ENCODE data around the gene KRT31. TPM values are rescaled to one million over a fixed set of nuclear protein-coding genes. Genes with fewer than 3 reads are reported as not detected.
"Not testable (repeated sequence)": the region's sequence is repeated elsewhere in the genome, so short reads cannot be mapped to it uniquely, and the experiment has no call there.

Gene KRT31
- total RNA-seq, 4 donors from 2014 or later, result not detected

DNA sequence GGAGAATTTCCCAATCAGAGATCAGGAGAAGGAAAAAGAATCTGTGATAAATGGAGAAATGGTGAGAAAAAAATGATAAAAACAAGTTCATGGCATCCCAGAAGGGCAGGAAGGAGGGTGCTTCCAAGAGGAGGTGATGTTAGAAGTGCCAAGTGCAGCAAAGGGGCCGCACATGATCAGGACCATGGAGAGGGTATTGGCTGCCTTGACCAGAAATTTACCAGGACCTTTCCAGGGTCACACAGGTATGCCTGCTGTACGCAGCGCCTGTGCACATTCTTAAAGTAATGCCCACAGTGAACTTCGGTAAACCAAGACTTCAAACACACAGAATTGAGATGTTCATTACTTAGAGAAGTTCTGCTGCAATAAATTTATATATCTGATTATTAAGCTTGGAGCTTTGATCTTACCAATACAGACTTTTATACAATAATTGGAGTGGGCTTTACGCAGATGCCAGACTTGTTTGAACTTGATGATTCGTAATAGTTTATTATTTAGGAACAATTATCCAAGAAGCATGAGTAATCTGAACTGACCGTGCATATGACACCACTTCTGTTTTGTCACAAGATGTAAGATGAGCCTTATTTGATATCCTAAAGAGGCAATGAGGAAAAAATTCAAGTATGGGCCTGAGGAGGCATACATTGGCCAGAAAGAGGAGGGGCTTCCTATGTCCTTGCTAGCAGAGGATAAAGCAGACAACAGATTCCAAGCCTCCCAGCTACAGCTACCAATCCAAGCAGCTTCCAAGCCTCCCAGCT is 44.6 kb downstream of the KRT31 start:
- H3K36me3 ChIP-seq, result no peaks in the 10 kb centered on the region
- H3K4me3 ChIP-seq, result no peak overlapping the region
- no peak overlapping the region for H3K27ac ChIP-seq
- TF ChIP-seq, protein P1, sequence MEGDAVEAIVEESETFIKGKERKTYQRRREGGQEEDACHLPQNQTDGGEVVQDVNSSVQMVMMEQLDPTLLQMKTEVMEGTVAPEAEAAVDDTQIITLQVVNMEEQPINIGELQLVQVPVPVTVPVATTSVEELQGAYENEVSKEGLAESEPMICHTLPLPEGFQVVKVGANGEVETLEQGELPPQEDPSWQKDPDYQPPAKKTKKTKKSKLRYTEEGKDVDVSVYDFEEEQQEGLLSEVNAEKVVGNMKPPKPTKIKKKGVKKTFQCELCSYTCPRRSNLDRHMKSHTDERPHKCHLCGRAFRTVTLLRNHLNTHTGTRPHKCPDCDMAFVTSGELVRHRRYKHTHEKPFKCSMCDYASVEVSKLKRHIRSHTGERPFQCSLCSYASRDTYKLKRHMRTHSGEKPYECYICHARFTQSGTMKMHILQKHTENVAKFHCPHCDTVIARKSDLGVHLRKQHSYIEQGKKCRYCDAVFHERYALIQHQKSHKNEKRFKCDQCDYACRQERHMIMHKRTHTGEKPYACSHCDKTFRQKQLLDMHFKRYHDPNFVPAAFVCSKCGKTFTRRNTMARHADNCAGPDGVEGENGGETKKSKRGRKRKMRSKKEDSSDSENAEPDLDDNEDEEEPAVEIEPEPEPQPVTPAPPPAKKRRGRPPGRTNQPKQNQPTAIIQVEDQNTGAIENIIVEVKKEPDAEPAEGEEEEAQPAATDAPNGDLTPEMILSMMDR (IDR thresholded peaks at IDR 0.05), result no peak
- no peak for TF ChIP-seq POLR2A (IDR thresholded peaks at IDR 0.05)
- H3K4me1 ChIP-seq, result no peaks in the 10 kb centered on the region
- no peaks in the 10 kb centered on the region for H3K9me3 ChIP-seq
- no peak for DNase-seq
- H3K27me3 ChIP-seq, result no peaks in the 10 kb centered on the region

DNA sequence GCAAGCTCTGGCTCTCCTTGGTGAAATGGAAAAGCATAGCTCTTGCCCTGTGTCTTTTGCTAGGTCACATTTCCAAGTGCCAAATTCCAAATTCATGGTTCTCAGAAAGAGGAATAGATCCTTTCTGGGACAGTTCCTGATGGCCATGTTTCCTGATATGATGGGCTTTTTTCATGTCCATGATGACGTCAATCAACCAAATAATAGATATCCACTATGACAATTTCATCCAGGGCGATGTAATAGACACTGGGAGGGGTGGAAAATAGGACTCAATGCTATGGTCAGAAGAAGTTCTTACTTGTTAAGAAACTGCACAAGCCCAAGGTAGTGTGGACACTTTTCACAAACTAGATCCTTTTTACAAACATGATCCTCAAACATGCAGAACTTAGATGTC is 46.2 kb downstream of the KRT31 start:
- Histone ChIP-seq H3K4me1 (no peaks in the 10 kb centered on the region), H3K4me3 (no peak overlapping the region), H3K27ac (no peak overlapping the region), H3K36me3 (no peaks in the 10 kb centered on the region), H3K9me3 (no peaks in the 10 kb centered on the region), H3K27me3 (no peaks in the 10 kb centered on the region)
- TF ChIP-seq, protein P1 (IDR thresholded peaks at IDR 0.05), result no peak
- TF ChIP-seq POLR2A (IDR thresholded peaks at IDR 0.05), result no peak
- no peak for DNase-seq

DNA sequence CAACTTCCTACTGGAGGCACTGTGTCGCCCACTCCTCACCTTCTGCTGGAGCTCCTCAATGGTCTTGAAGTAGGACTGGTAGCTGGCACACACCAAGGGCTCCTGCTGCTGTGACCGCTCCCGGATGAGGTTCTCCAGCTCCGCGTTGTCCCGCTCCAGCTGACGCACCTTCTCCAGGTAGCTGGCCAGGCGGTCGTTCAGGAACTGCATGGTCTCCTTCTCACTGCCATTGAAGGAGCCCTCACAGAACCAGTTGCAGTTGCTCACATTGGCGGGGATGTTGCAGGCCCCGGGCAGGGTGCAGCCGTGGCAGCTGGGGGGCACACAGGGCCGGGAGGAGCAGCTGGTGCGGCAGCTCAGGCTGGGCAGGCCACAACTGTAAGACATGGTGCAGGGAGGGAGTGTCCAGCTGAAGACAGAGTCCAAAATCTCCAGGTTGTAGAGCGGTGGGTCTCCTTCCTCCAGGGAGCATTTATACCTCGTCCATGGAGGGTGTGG is 47.0 kb downstream of the KRT31 start, which contains the start of gene KRT33A:
KRT33A (minus strand) TSS at position 448 of the 498 bp plus-strand sequence; CDS start at position 387, 61 bp downstream.
- not testable (repeated sequence) for H3K27me3 ChIP-seq, H3K4me3 ChIP-seq, H3K9me3 ChIP-seq, H3K4me1 ChIP-seq, DNase-seq, H3K27ac ChIP-seq, H3K36me3 ChIP-seq

DNA sequence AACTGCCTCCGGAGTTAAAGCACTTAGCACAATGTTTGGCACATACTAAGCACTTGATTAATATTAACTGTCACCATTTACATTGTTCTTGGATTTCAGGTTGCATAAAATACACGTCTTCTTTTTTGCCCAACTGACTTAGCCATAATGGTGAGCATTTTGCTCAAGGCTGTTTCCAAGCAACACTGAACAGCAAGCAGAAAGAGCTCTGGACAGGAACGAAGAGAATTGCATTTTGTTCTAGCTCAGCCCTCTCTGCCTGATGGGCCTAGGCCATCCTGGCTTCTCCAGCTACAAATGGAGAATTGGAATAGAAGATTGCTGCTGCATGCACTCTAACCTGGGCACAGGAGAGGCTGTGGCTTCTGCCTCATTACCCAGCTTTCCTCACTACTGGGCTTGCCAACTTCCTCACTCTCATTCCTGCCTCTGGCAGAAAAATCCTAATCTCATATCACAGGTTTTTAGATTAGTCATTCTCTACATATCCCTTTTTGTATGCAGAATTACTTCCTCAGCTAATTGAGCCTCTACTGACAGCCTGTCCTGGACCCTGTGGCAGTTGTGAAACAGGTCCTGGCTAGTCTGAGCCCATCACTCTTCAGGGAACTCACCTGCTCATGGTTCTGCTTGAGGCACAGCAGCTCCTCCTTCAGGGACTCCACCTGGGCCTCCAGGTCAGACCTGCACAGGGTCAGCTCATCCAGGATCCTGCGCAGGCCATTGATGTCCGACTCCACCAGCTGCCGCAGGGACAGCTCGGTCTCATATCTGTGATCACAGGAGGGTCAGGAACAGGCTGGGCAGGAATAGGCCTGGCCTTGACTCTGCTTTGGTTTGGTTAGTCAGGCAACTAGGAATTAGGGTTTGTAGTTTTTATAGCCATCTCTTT is 49.3 kb downstream of the KRT31 start:
- H3K4me1 ChIP-seq, result no peaks in the 10 kb centered on the region
- DNase-seq, result no peak
- H3K27ac ChIP-seq, result no peak overlapping the region
- no peaks in the 10 kb centered on the region for H3K27me3 ChIP-seq
- H3K9me3 ChIP-seq, result no peaks in the 10 kb centered on the region
- no peak overlapping the region for H3K4me3 ChIP-seq
- TF ChIP-seq, protein P1 (IDR thresholded peaks at IDR 0.05), result no peak
- no peak for TF ChIP-seq POLR2A (IDR thresholded peaks at IDR 0.05)
- no peaks in the 10 kb centered on the region for H3K36me3 ChIP-seq

DNA sequence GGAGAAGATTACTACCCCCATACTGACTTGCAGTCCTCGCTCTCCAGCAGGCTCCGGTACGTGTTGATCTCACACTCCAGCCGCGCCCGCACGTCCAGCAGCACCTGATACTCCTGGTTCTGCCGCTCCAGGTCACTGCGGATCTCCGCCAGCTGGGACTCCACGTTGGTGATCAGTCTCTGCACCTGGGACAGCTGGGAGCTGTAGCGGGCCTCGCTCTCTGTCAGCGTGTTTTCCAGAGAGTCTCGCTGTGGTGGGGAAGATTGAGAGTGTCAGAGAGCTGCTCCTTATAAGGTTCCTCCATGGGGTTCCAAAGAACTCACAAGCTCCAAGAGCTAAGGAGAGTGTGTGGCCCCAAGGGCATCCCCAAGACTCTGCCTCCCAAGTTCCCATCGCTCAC is 51.0 kb downstream of the KRT31 start:
- H3K27me3 ChIP-seq, DNase-seq, H3K27ac ChIP-seq, H3K9me3 ChIP-seq, H3K36me3 ChIP-seq, H3K4me3 ChIP-seq, H3K4me1 ChIP-seq: not testable (repeated sequence)

DNA sequence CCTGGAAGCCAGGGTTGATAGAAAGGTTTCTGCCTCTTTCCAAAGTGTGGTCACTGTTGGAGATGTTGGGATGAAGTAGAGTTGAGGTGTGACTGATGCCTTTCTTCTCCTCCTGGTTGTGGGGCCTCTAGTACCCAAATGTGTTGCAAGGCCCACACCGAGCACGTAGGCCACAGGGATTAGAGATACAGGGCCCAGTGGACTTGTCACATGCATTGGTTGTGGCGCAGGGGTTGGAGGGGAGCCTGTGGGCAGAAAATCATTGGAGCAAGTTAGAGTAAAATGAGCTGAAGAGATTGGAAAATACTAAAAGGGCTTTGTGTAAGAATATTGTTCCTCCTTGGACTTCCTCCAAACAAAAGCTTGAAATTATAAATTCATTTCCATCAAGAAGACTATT is 51.4 kb downstream of the KRT31 start:
- no peaks in the 10 kb centered on the region for H3K27me3 ChIP-seq
- H3K9me3 ChIP-seq, result no peaks in the 10 kb centered on the region
- H3K27ac ChIP-seq, result no peak overlapping the region
- TF ChIP-seq POLR2A (IDR thresholded peaks at IDR 0.05), result no peak
- TF ChIP-seq, protein P1 (IDR thresholded peaks at IDR 0.05), result no peak
- H3K36me3 ChIP-seq, result no peaks in the 10 kb centered on the region
- no peak for DNase-seq
- no peaks in the 10 kb centered on the region for H3K4me1 ChIP-seq
- H3K4me3 ChIP-seq, result no peak overlapping the region

Other genes starting within 250 kb of the KRT31 start
- gene KRTAP4-5, start 247.8 kb downstream of the KRT31 start, total RNA-seq, result not detected
- gene KRTAP4-4, start 236.9 kb downstream of the KRT31 start, total RNA-seq, result not detected
- not detected for gene KRTAP4-3, start 229.4 kb downstream of the KRT31 start, total RNA-seq
- gene KRTAP4-2, start 219.4 kb downstream of the KRT31 start, total RNA-seq, result not detected
- gene KRTAP4-1, start 212.7 kb downstream of the KRT31 start, total RNA-seq, result not detected
- not detected for gene KRTAP9-1, start 207.7 kb downstream of the KRT31 start, total RNA-seq
- not detected for gene KRTAP9-2, start 171.0 kb downstream of the KRT31 start, total RNA-seq
- gene KRTAP9-3, start 165.2 kb downstream of the KRT31 start, total RNA-seq, result not detected
- gene KRTAP9-8, start 159.6 kb downstream of the KRT31 start, total RNA-seq, result not detected
- not detected for gene KRTAP9-4, start 147.9 kb downstream of the KRT31 start, total RNA-seq
- not detected for gene KRTAP9-9, start 142.2 kb downstream of the KRT31 start, total RNA-seq
- not detected for gene KRTAP9-6, start 132.2 kb downstream of the KRT31 start, total RNA-seq
- not detected for gene KRTAP9-7, start 121.9 kb downstream of the KRT31 start, total RNA-seq
- not detected for gene KRTAP29-1, start 94.8 kb downstream of the KRT31 start, total RNA-seq
- not detected for gene KRTAP16-1, start 88.3 kb downstream of the KRT31 start, total RNA-seq
- gene KRTAP17-1, start 81.9 kb downstream of the KRT31 start, total RNA-seq, result not detected
- not detected for gene KRT33A, start 46.8 kb downstream of the KRT31 start, total RNA-seq
- not detected for gene KRT33B, start 27.8 kb downstream of the KRT31 start, total RNA-seq
- gene KRT34, start 15.3 kb downstream of the KRT31 start, total RNA-seq, result not detected
- gene KRT37, start 27.0 kb upstream of the KRT31 start, total RNA-seq, result not detected
- gene KRT38, start 43.4 kb upstream of the KRT31 start, total RNA-seq, result not detected
- gene KRT32, start 69.8 kb upstream of the KRT31 start, total RNA-seq, result not detected
- gene KRT35, start 83.5 kb upstream of the KRT31 start, total RNA-seq, result not detected
- not detected for gene KRT36, start 92.3 kb upstream of the KRT31 start, total RNA-seq
- 1 to 10 TPM in 1 of 4 donors, not detected in 3; 2.5 TPM for gene KRT13, start 108.0 kb upstream of the KRT31 start, total RNA-seq
- 10 to 100 TPM; 12.3 to 44.5 (median 28.8) TPM for gene KRT15, start 121.3 kb upstream of the KRT31 start, total RNA-seq
- gene KRT19, start 130.7 kb upstream of the KRT31 start, total RNA-seq, result 1,000 to 10,000 TPM in 3 of 4 donors, 100 to 1,000 TPM in 1; 357 to 5,327 (median 3,312) TPM
- gene KRT9, start 174.5 kb upstream of the KRT31 start, total RNA-seq, result not detected
- gene KRT14, start 189.3 kb upstream of the KRT31 start, total RNA-seq, result 1 to 10 TPM; 3.4 to 8.9 (median 6.3) TPM
- gene KRT16, start 215.2 kb upstream of the KRT31 start, total RNA-seq, result not detected
- 1 to 10 TPM in 1 of 4 donors, not detected in 3; 2.7 TPM for gene KRT17, start 227.0 kb upstream of the KRT31 start, total RNA-seq

Measured in Peyer's patch (tissue), 4 donors.